Measurements from ENCODE around the gene ZFP3. TPM values are rescaled to one million over a fixed set of nuclear protein-coding genes. Genes with fewer than 3 reads are reported as not detected.

Gene ZFP3
- total RNA-seq, 1 donor from 2014 or later: 0.12 TPM

- no peak for DNase-seq (ENCODE audit: low read depth, low spot score)
- peaks cover 4% of the 10 kb centered on the region for H3K9me3 Mint-ChIP-seq
These were observed 22.6 kb downstream of the ZFP3 start for GRCh38 chr17:5100832-5101231.

GRCh38 chr17:5110816-5111215, 32.5 kb downstream of the ZFP3 start:
- TF ChIP-seq CTCF (conservative IDR thresholded peaks at IDR 0.05): no peak
- no peak for DNase-seq (ENCODE audit: low read depth, low spot score)
- H3K27me3 Mint-ChIP-seq (ENCODE audit: low read depth): no peaks in the 10 kb centered on the region
- H3K36me3 Mint-ChIP-seq (ENCODE audit: low read depth): peaks cover 46% of the 10 kb centered on the region
- H3K4me1 Mint-ChIP-seq: peaks cover 30% of the 10 kb centered on the region
- H3K27ac Mint-ChIP-seq (ENCODE audit: unreplicated experiment): peak overlapping the region; percentile 97
- H3K4me3 Mint-ChIP-seq: peak overlapping the region; percentile 97
- H3K9me3 Mint-ChIP-seq: peaks cover 2% of the 10 kb centered on the region

More at GRCh38 chr17:5100832-5101231, 22.6 kb downstream of the ZFP3 start:
- Mint-ChIP-seq H3K27ac (ENCODE audit: unreplicated experiment) (no peak overlapping the region), H3K4me1 (peaks cover 8% of the 10 kb centered on the region), H3K36me3 (ENCODE audit: low read depth) (peaks cover 32% of the 10 kb centered on the region), H3K27me3 (ENCODE audit: low read depth) (peaks cover 27% of the 10 kb centered on the region), H3K4me3 (peak overlapping the region; percentile 77)
- TF ChIP-seq CTCF (conservative IDR thresholded peaks at IDR 0.05): no peak

- peak within 1 kb of the TSS; percentile 97 for H3K27ac Mint-ChIP-seq (ENCODE audit: unreplicated experiment)
These were observed 33.3 kb downstream of the ZFP3 start, which contains the start of gene ZNF232 for GRCh38 chr17:5111402-5112204. Gene ZNF232 (minus strand): TSS chr17:5111878. CDS start chr17:5111822, 56 bp downstream.

GRCh38 chr17:5115673-5116651, 37.7 kb downstream of the ZFP3 start, which contains the start of gene USP6:
Gene USP6 (plus strand): TSS chr17:5116032. CDS start chr17:5130368, 14,336 bp downstream.
- peaks cover 2% of the 10 kb centered on the region for H3K36me3 Mint-ChIP-seq (ENCODE audit: low read depth)
- no peaks in the 10 kb centered on the region for H3K9me3 Mint-ChIP-seq
- peaks cover 13% of the 10 kb centered on the region for H3K4me1 Mint-ChIP-seq
- no peak for TF ChIP-seq CTCF (conservative IDR thresholded peaks at IDR 0.05)
- H3K4me3 Mint-ChIP-seq: peak within 1 kb of the TSS; percentile 14
- H3K27ac Mint-ChIP-seq (ENCODE audit: unreplicated experiment): no peak within 1 kb of the TSS
- H3K27me3 Mint-ChIP-seq (ENCODE audit: low read depth): no peaks in the 10 kb centered on the region
- DNase-seq (ENCODE audit: low read depth, low spot score): no peak

More at GRCh38 chr17:5111402-5112204, 33.3 kb downstream of the ZFP3 start, which contains the start of gene ZNF232:
- Mint-ChIP-seq H3K27me3 (ENCODE audit: low read depth) (no peaks in the 10 kb centered on the region), H3K9me3 (no peaks in the 10 kb centered on the region), H3K4me3 (peak within 1 kb of the TSS; percentile 97), H3K36me3 (ENCODE audit: low read depth) (peaks cover 38% of the 10 kb centered on the region), H3K4me1 (peaks cover 30% of the 10 kb centered on the region)
- peak; percentile 93 for DNase-seq (ENCODE audit: low read depth, low spot score)
- no peak for TF ChIP-seq CTCF (conservative IDR thresholded peaks at IDR 0.05)

GRCh38 chr17:5118219-5118618, 40.0 kb downstream of the ZFP3 start:
- Mint-ChIP-seq H3K27me3 (ENCODE audit: low read depth) (no peaks in the 10 kb centered on the region), H3K27ac (ENCODE audit: unreplicated experiment) (no peak overlapping the region), H3K36me3 (ENCODE audit: low read depth) (no peaks in the 10 kb centered on the region), H3K9me3 (no peaks in the 10 kb centered on the region), H3K4me1 (peaks cover 10% of the 10 kb centered on the region), H3K4me3 (peak overlapping the region; percentile 23)
- no peak for DNase-seq (ENCODE audit: low read depth, low spot score)
- no peak for TF ChIP-seq CTCF (conservative IDR thresholded peaks at IDR 0.05)

All from neural crest cell (in vitro differentiated cells).